Measurements from ENCODE around the gene EPHX1. TPM values are rescaled to one million over a fixed set of nuclear protein-coding genes. Genes with fewer than 3 reads are reported as not detected.

EPHX1 gene
- total RNA-seq, 1 donor from 2014 or later, result 142 TPM

DNA sequence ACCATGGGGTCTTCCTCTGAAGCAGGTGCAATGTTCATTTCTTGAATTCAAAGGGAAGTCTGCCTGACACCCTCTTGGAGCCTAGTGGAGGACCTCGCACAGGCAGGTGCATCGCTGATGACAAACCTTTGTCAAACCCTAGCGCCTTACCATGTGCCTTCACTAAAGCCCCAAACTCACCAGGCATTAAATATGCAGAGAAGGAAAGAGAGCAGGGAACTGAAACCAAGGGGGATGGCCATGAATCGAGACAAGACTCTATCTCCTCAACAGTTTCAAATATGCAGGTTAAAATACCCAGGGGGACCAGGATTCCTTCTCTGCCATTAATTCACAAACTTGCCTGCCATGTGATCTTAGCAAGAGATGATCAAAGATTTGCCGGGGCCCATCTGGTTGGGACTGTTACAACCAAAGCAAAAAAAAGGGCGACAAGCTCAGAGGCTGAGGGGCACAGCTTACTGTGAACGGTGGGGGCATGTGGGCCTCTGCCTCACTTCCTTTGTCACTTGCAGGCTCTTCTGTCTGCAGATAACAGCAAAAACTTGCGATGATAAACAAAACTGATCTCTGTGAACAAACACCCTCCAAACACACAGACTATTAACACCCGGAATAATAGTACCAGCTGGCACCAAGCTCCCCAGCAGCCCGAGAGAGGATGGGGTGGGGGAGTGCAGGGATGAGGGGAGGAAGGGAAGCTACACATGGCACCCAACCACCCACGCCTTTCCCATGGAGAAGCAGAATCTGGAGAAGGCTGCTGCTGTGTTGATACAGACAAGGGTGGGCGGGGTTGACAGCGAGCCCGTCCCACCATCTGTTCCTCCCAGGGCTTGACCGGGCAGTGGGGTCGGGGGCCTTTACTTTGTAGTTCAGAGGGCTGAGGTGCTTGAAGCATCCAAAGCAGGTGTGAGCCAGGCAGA is 38.4 kb downstream of the EPHX1 start:
- Histone ChIP-seq H3K4me3 (no peak overlapping the region), H3K9me3 (no peaks in the 10 kb centered on the region), H3K36me3 (peaks cover 0 to 53% of the 10 kb centered on the region in 2 donors), H3K27ac (no peak overlapping the region), H3K27me3 (no peaks in the 10 kb centered on the region), H3K4me1 (peaks cover 24% of the 10 kb centered on the region)
- intact Hi-C loops (cut with DNase I), result loop anchor here (5.0 to 10.0 kb wide), 3 partner anchors 71 to 373 kb away; partner anchors contain the start of gene SRP9
- no peak for DNase-seq (ENCODE audit: extremely low spot score in 2 of 2)
- TF ChIP-seq, protein P1, sequence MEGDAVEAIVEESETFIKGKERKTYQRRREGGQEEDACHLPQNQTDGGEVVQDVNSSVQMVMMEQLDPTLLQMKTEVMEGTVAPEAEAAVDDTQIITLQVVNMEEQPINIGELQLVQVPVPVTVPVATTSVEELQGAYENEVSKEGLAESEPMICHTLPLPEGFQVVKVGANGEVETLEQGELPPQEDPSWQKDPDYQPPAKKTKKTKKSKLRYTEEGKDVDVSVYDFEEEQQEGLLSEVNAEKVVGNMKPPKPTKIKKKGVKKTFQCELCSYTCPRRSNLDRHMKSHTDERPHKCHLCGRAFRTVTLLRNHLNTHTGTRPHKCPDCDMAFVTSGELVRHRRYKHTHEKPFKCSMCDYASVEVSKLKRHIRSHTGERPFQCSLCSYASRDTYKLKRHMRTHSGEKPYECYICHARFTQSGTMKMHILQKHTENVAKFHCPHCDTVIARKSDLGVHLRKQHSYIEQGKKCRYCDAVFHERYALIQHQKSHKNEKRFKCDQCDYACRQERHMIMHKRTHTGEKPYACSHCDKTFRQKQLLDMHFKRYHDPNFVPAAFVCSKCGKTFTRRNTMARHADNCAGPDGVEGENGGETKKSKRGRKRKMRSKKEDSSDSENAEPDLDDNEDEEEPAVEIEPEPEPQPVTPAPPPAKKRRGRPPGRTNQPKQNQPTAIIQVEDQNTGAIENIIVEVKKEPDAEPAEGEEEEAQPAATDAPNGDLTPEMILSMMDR (IDR thresholded peaks at IDR 0.05), result no peak
- TF ChIP-seq POLR2AphosphoS5 (IDR thresholded peaks at IDR 0.05; ENCODE audit: insufficient read depth in 1 of 2, low read depth in 1 of 2) (no peak), POLR2A (IDR thresholded peaks at IDR 0.05) (no peak)

DNA sequence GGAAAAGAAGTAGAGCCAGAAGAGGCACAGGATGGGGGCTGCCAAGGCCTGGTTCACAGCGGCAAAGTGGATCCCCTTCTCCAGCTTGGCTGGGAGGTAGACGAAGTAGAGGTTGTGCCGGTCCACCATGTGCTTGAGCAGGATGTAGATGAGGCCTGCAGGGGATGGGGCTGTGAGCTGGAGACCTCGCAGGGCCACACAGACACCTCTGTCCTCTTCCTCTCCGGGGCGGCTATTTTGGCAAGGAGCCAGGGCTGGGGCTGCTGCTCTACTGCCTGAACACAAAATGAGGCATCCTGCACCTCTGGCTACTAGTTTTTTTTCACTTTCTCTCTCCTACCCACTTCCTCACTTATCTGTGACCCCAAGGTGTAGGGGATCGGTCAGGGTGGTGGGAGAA is 40.0 kb downstream of the EPHX1 start:
- H3K9me3 ChIP-seq, result no peaks in the 10 kb centered on the region
- peaks cover 0 to 60% of the 10 kb centered on the region in 2 donors for H3K36me3 ChIP-seq
- TF ChIP-seq POLR2A (IDR thresholded peaks at IDR 0.05), result no peak
- TF ChIP-seq, protein P1 (IDR thresholded peaks at IDR 0.05), result no peak
- TF ChIP-seq POLR2AphosphoS5 (IDR thresholded peaks at IDR 0.05; ENCODE audit: insufficient read depth in 1 of 2, low read depth in 1 of 2), result no peak
- H3K4me3 ChIP-seq, result no peak overlapping the region
- no peak for DNase-seq (ENCODE audit: extremely low spot score in 2 of 2)
- peaks cover 21% of the 10 kb centered on the region for H3K4me1 ChIP-seq
- intact Hi-C loops (cut with DNase I), result loop anchor here (5.0 to 10.0 kb wide), 3 partner anchors 73 to 375 kb away; partner anchors contain the start of gene SRP9
- peak overlapping the region; percentile 56 for H3K27ac ChIP-seq
- no peaks in the 10 kb centered on the region for H3K27me3 ChIP-seq

DNA sequence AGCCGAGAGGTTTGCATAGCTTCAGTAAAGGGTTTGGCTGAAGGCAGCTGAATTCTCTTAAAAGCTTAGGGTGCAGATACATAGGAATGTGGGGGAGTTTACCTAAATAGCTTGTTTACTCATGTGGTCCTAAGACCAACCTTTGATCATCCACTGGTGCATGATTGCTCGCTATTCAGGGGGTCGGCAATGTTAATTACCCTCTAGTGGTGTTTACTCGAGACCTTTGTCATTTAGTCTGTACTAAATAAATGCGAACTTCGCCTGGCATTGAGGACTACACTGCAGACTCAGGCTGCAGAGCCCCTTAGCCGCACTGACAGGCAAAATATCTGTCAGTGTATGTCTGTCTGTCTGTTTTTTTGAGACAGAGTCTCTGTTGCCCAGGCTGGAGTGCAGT is 40.4 kb downstream of the EPHX1 start:
- no peak for DNase-seq (ENCODE audit: extremely low spot score in 2 of 2)

DNA sequence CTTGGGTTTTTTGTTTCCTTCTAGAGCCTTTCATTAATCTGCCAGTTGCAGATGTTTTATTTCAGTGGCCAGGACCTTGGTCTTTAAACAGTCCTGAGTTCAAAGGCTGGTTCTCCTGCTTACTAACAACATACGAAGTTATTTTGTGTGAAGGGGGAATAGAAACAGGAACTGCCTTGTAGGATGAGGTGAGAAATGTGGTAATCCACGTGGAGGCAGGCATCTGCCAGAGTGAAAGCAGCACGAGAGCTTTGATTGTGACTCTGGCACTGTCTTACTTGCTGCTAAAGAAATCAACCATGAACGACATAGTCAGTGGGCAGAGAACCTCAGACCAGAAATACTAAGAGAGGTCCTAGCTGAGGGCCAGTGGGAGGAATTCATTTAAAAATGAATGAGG is 41.9 kb downstream of the EPHX1 start:
- intact Hi-C loops (cut with DNase I), result no loop called here
- peak overlapping the region; percentile 4 for H3K27ac ChIP-seq
- H3K9me3 ChIP-seq, result no peaks in the 10 kb centered on the region
- H3K27me3 ChIP-seq, result no peaks in the 10 kb centered on the region
- H3K4me3 ChIP-seq, result no peak overlapping the region
- TF ChIP-seq POLR2AphosphoS5 (IDR thresholded peaks at IDR 0.05; ENCODE audit: insufficient read depth in 1 of 2, low read depth in 1 of 2) (no peak), POLR2A (IDR thresholded peaks at IDR 0.05) (no peak)
- TF ChIP-seq, protein P1 (IDR thresholded peaks at IDR 0.05), result no peak
- H3K4me1 ChIP-seq, result peaks cover 5% of the 10 kb centered on the region
- peaks cover 0 to 66% of the 10 kb centered on the region in 2 donors for H3K36me3 ChIP-seq
- no peak for DNase-seq (ENCODE audit: extremely low spot score in 2 of 2)

More for the DNA sequence above, 40.4 kb downstream of the EPHX1 start:
- intact Hi-C loops (cut with DNase I), result no loop called here
- Histone ChIP-seq H3K36me3 (peaks cover 0 to 64% of the 10 kb centered on the region in 2 donors), H3K27ac (peak overlapping the region; percentile 4), H3K4me3 (no peak overlapping the region), H3K27me3 (no peaks in the 10 kb centered on the region), H3K4me1 (peaks cover 17% of the 10 kb centered on the region), H3K9me3 (no peaks in the 10 kb centered on the region)
- TF ChIP-seq, protein P1 (IDR thresholded peaks at IDR 0.05), result no peak

All from vagina (tissue), 2 donors.